ENCODE measurements around the gene LGR6. TPM values are rescaled to one million over a fixed set of nuclear protein-coding genes. Genes with fewer than 3 reads are reported as not detected.

LGR6 gene
- polyA plus RNA-seq, 3 donors, result not detected

- no peak overlapping the region for H3K9ac ChIP-seq (ENCODE audit: insufficient read depth, low read length, poor library complexity, severe bottlenecking)
- H3K4me3 Mint-ChIP-seq, result no peak overlapping the region
- H3K36me3 ChIP-seq (replicated peaks in 1 of 2; ENCODE audit: control insufficient read depth in 1 of 2, insufficient read depth in 2 of 2, low read length in 2 of 2), result no peaks in the 10 kb centered on the region
- H3K4me3 ChIP-seq (replicated peaks in 1 of 3; ENCODE audit: low read depth in 2 of 3, low read length in 3 of 3), result no peak overlapping the region
- no peaks in the 10 kb centered on the region for H3K36me3 Mint-ChIP-seq
- no peaks in the 10 kb centered on the region for H3K9me3 ChIP-seq (replicated peaks in 1 of 2; ENCODE audit: control insufficient read depth in 1 of 2, insufficient read depth in 1 of 2, low read length in 2 of 2)
- H3K4me1 Mint-ChIP-seq, result no peaks in the 10 kb centered on the region
- 75% methylated on average over 3 of the region's 8 CpGs for WGBS (ENCODE audit: insufficient coverage)
- no peak overlapping the region for H3K4me2 ChIP-seq (replicated peaks; ENCODE audit: extremely low read depth, low read length, poor library complexity, severe bottlenecking)
- H3K4me1 ChIP-seq (ENCODE audit: control insufficient read depth in 1 of 2, insufficient read depth in 2 of 2, low read length in 2 of 2), result no peaks in the 10 kb centered on the region
- H3K9me3 Mint-ChIP-seq, result no peaks in the 10 kb centered on the region
- H3K27me3 ChIP-seq (ENCODE audit: control insufficient read depth in 2 of 2, insufficient read depth in 2 of 2, low read length in 2 of 2), result peaks cover 0 to 3% of the 10 kb centered on the region in 2 donors
- H2AFZ ChIP-seq (ENCODE audit: insufficient read depth, low read depth, low read length, poor library complexity, severe bottlenecking), result no peak overlapping the region
- H3K27me3 Mint-ChIP-seq (ENCODE audit: low read depth in 3 of 3), result peaks cover 9 to 16% (median 12%) of the 10 kb centered on the region in 3 donors
- H3K27ac Mint-ChIP-seq, result no peak overlapping the region
- DNase-seq, result no peak
- no peak overlapping the region for H3K27ac ChIP-seq (ENCODE audit: low read depth in 1 of 2, low read length in 2 of 2)
- H3K79me2 ChIP-seq (ENCODE audit: insufficient read depth, low read length), result no peaks in the 10 kb centered on the region
- H4K20me1 ChIP-seq (ENCODE audit: insufficient read depth, low read length), result no peaks in the 10 kb centered on the region
- TF ChIP-seq CTCF (IDR thresholded peaks at IDR 0.05), result no peak
- intact Hi-C loops (cut with micrococcal nuclease), result no loop called here
Observed at GRCh38 chr1:202270871-202271326, 77.3 kb downstream of the LGR6 start.

GRCh38 chr1:202272103-202272845 lies 78.7 kb downstream of the LGR6 start:
- Mint-ChIP-seq H3K9me3 (no peaks in the 10 kb centered on the region), H3K36me3 (no peaks in the 10 kb centered on the region), H3K27ac (no peak overlapping the region), H3K27me3 (ENCODE audit: low read depth in 3 of 3) (peaks cover 0 to 8% (median 8%) of the 10 kb centered on the region in 3 donors), H3K4me3 (peak overlapping the region in 1 of 2 donors; percentile 10), H3K4me1 (no peaks in the 10 kb centered on the region)
- Histone ChIP-seq H3K27me3 (ENCODE audit: control insufficient read depth in 2 of 2, insufficient read depth in 2 of 2, low read length in 2 of 2) (no peaks in the 10 kb centered on the region), H3K79me2 (ENCODE audit: insufficient read depth, low read length) (no peaks in the 10 kb centered on the region), H3K9ac (ENCODE audit: insufficient read depth, low read length, poor library complexity, severe bottlenecking) (no peak overlapping the region), H3K27ac (ENCODE audit: low read depth in 1 of 2, low read length in 2 of 2) (no peak overlapping the region), H3K36me3 (replicated peaks in 1 of 2; ENCODE audit: control insufficient read depth in 1 of 2, insufficient read depth in 2 of 2, low read length in 2 of 2) (no peaks in the 10 kb centered on the region), H3K4me3 (replicated peaks in 1 of 3; ENCODE audit: low read depth in 2 of 3, low read length in 3 of 3) (no peak overlapping the region), H4K20me1 (ENCODE audit: insufficient read depth, low read length) (no peaks in the 10 kb centered on the region), H2AFZ (ENCODE audit: insufficient read depth, low read depth, low read length, poor library complexity, severe bottlenecking) (no peak overlapping the region), H3K9me3 (replicated peaks in 1 of 2; ENCODE audit: control insufficient read depth in 1 of 2, insufficient read depth in 1 of 2, low read length in 2 of 2) (no peaks in the 10 kb centered on the region), H3K4me1 (ENCODE audit: control insufficient read depth in 1 of 2, insufficient read depth in 2 of 2, low read length in 2 of 2) (no peaks in the 10 kb centered on the region), H3K4me2 (replicated peaks; ENCODE audit: extremely low read depth, low read length, poor library complexity, severe bottlenecking) (no peak overlapping the region)
- intact Hi-C loops (cut with micrococcal nuclease), result no loop called here
- WGBS (ENCODE audit: insufficient coverage), result 98% methylated on average over 7 of the region's 8 CpGs
- no peak for DNase-seq
- TF ChIP-seq CTCF (IDR thresholded peaks at IDR 0.05), result no peak
